Measurements from ENCODE around the gene JCAD. TPM values are rescaled to one million over a fixed set of nuclear protein-coding genes. Genes with fewer than 3 reads are reported as not detected.
"Not testable (repeated sequence)": the region's sequence is repeated elsewhere in the genome, so short reads cannot be mapped to it uniquely, and the experiment has no call there.

JCAD gene
- total RNA-seq, 1 experiment from 2014 or later: not detected

GRCh38 chr10:29992914-29993313 is 66.5 kb downstream of the JCAD start:
- Histone ChIP-seq H3K27ac (ENCODE audit: low read length) (no peak overlapping the region), H2AFZ (ENCODE audit: low read length) (no peak overlapping the region), H3K9me3 (ENCODE audit: low read length) (no peaks in the 10 kb centered on the region), H3K4me3 (ENCODE audit: low read length) (no peak overlapping the region), H3K9me2 (replicated peaks; ENCODE audit: insufficient read depth, low read length) (no peaks in the 10 kb centered on the region), H4K20me1 (ENCODE audit: insufficient read depth, low read depth, low read length) (no peaks in the 10 kb centered on the region), H3K27me3 (ENCODE audit: low read length) (no peaks in the 10 kb centered on the region; the same call in 1 of the 2 replicates), H3K9ac (ENCODE audit: low read length) (no peak overlapping the region), H3K79me2 (ENCODE audit: low read length) (no peaks in the 10 kb centered on the region), H3K4me1 (ENCODE audit: low read length) (no peaks in the 10 kb centered on the region), H3K36me3 (ENCODE audit: insufficient read depth, low read length) (no peaks in the 10 kb centered on the region), H3K4me2 (ENCODE audit: low read depth, low read length, poor library complexity, severe bottlenecking) (no peak overlapping the region)
- no peak for DNase-seq

GRCh38 chr10:29991382-29991781 is 68.0 kb downstream of the JCAD start:
- H3K4me3 ChIP-seq (ENCODE audit: low read length): no peak overlapping the region
- no peaks in the 10 kb centered on the region for H4K20me1 ChIP-seq (ENCODE audit: insufficient read depth, low read depth, low read length)
- no peak overlapping the region for H2AFZ ChIP-seq (ENCODE audit: low read length)
- DNase-seq: no peak
- H3K79me2 ChIP-seq (ENCODE audit: low read length): no peaks in the 10 kb centered on the region
- H3K9me2 ChIP-seq (replicated peaks; ENCODE audit: insufficient read depth, low read length): no peaks in the 10 kb centered on the region
- no peak overlapping the region for H3K27ac ChIP-seq (ENCODE audit: low read length)
- no peak overlapping the region for H3K4me2 ChIP-seq (ENCODE audit: low read depth, low read length, poor library complexity, severe bottlenecking)
- no peak overlapping the region for H3K9ac ChIP-seq (ENCODE audit: low read length)
- H3K4me1 ChIP-seq (ENCODE audit: low read length): no peaks in the 10 kb centered on the region
- no peaks in the 10 kb centered on the region for H3K9me3 ChIP-seq (ENCODE audit: low read length)
- H3K27me3 ChIP-seq (ENCODE audit: low read length): no peaks in the 10 kb centered on the region; the same call in 1 of the 2 replicates
- no peaks in the 10 kb centered on the region for H3K36me3 ChIP-seq (ENCODE audit: insufficient read depth, low read length)

- H3K27me3 ChIP-seq (ENCODE audit: low read length): no peaks in the 10 kb centered on the region; the same call in 1 of the 2 replicates
- H3K4me2 ChIP-seq (ENCODE audit: low read depth, low read length, poor library complexity, severe bottlenecking): no peak overlapping the region
- no peaks in the 10 kb centered on the region for H3K4me1 ChIP-seq (ENCODE audit: low read length)
- peaks cover 10% of the 10 kb centered on the region for H3K9me3 ChIP-seq (ENCODE audit: low read length)
- no peak overlapping the region for H3K4me3 ChIP-seq (ENCODE audit: low read length)
- H4K20me1 ChIP-seq (ENCODE audit: insufficient read depth, low read depth, low read length): no peaks in the 10 kb centered on the region
- no peak for DNase-seq
- H3K27ac ChIP-seq (ENCODE audit: low read length): no peak overlapping the region
- no peaks in the 10 kb centered on the region; the same call in 1 of the 2 replicates for H3K36me3 ChIP-seq (ENCODE audit: insufficient read depth, low read length)
- H2AFZ ChIP-seq (ENCODE audit: low read length): no peak overlapping the region
- H3K79me2 ChIP-seq (ENCODE audit: low read length): no peaks in the 10 kb centered on the region
- no peaks in the 10 kb centered on the region for H3K9me2 ChIP-seq (replicated peaks; ENCODE audit: insufficient read depth, low read length)
- H3K9ac ChIP-seq (ENCODE audit: low read length): no peak overlapping the region
These were observed 71.9 kb downstream of the JCAD start for GRCh38 chr10:29987471-29987870.

- Histone ChIP-seq H3K79me2 (ENCODE audit: low read length) (no peaks in the 10 kb centered on the region), H3K4me1 (ENCODE audit: low read length) (no peaks in the 10 kb centered on the region), H3K27me3 (ENCODE audit: low read length) (no peaks in the 10 kb centered on the region; the same call in 1 of the 2 replicates), H3K9me2 (replicated peaks; ENCODE audit: insufficient read depth, low read length) (no peaks in the 10 kb centered on the region), H3K27ac (ENCODE audit: low read length) (no peak overlapping the region), H4K20me1 (ENCODE audit: insufficient read depth, low read depth, low read length) (no peaks in the 10 kb centered on the region), H3K9ac (ENCODE audit: low read length) (no peak overlapping the region), H3K4me3 (ENCODE audit: low read length) (no peak overlapping the region), H3K36me3 (ENCODE audit: insufficient read depth, low read length) (no peaks in the 10 kb centered on the region; the same call in 1 of the 2 replicates), H3K4me2 (ENCODE audit: low read depth, low read length, poor library complexity, severe bottlenecking) (no peak overlapping the region), H3K9me3 (ENCODE audit: low read length) (peaks cover 10% of the 10 kb centered on the region), H2AFZ (ENCODE audit: low read length) (no peak overlapping the region)
- DNase-seq: no peak
These were observed 76.3 kb downstream of the JCAD start for GRCh38 chr10:29982997-29983648.

- Histone ChIP-seq H3K27me3 (ENCODE audit: low read length) (no peaks in the 10 kb centered on the region), H3K36me3 (ENCODE audit: insufficient read depth, low read length) (no peaks in the 10 kb centered on the region; the same call in 1 of the 2 replicates), H3K9me2 (replicated peaks; ENCODE audit: insufficient read depth, low read length) (no peaks in the 10 kb centered on the region), H2AFZ (ENCODE audit: low read length) (no peak overlapping the region), H3K4me2 (ENCODE audit: low read depth, low read length, poor library complexity, severe bottlenecking) (no peak overlapping the region), H3K4me3 (ENCODE audit: low read length) (no peak overlapping the region), H3K9me3 (ENCODE audit: low read length) (peaks cover 10% of the 10 kb centered on the region), H4K20me1 (ENCODE audit: insufficient read depth, low read depth, low read length) (no peaks in the 10 kb centered on the region), H3K9ac (ENCODE audit: low read length) (no peak overlapping the region), H3K4me1 (ENCODE audit: low read length) (no peaks in the 10 kb centered on the region), H3K79me2 (ENCODE audit: low read length) (no peaks in the 10 kb centered on the region), H3K27ac (ENCODE audit: low read length) (no peak overlapping the region)
- no peak for DNase-seq
These were observed 77.9 kb downstream of the JCAD start for GRCh38 chr10:29981510-29981909.

- no peak overlapping the region for H3K9ac ChIP-seq (ENCODE audit: low read length)
- no peak overlapping the region for H3K4me2 ChIP-seq (ENCODE audit: low read depth, low read length, poor library complexity, severe bottlenecking)
- H3K27me3 ChIP-seq (ENCODE audit: low read length): no peaks in the 10 kb centered on the region
- no peaks in the 10 kb centered on the region for H3K79me2 ChIP-seq (ENCODE audit: low read length)
- no peaks in the 10 kb centered on the region; the same call in 1 of the 2 replicates for H3K36me3 ChIP-seq (ENCODE audit: insufficient read depth, low read length)
- no peaks in the 10 kb centered on the region for H3K9me2 ChIP-seq (replicated peaks; ENCODE audit: insufficient read depth, low read length)
- H3K4me1 ChIP-seq (ENCODE audit: low read length): no peaks in the 10 kb centered on the region
- H3K4me3 ChIP-seq (ENCODE audit: low read length): no peak overlapping the region
- H3K9me3 ChIP-seq (ENCODE audit: low read length): peaks cover 10% of the 10 kb centered on the region
- H4K20me1 ChIP-seq (ENCODE audit: insufficient read depth, low read depth, low read length): no peaks in the 10 kb centered on the region
- H3K27ac ChIP-seq (ENCODE audit: low read length): no peak overlapping the region
- no peak for DNase-seq
- no peak overlapping the region for H2AFZ ChIP-seq (ENCODE audit: low read length)
These were observed 79.3 kb downstream of the JCAD start for GRCh38 chr10:29980084-29980483.

- DNase-seq; H3K4me3 ChIP-seq (ENCODE audit: low read length); H3K4me1 ChIP-seq (ENCODE audit: low read length); H3K9me3 ChIP-seq (ENCODE audit: low read length); H3K4me2 ChIP-seq (ENCODE audit: low read depth, low read length, poor library complexity, severe bottlenecking); H2AFZ ChIP-seq (ENCODE audit: low read length); H3K36me3 ChIP-seq (ENCODE audit: insufficient read depth, low read length); H4K20me1 ChIP-seq (ENCODE audit: insufficient read depth, low read depth, low read length); H3K9ac ChIP-seq (ENCODE audit: low read length); H3K27me3 ChIP-seq (ENCODE audit: low read length); H3K79me2 ChIP-seq (ENCODE audit: low read length); H3K9me2 ChIP-seq (replicated peaks; ENCODE audit: insufficient read depth, low read length); H3K27ac ChIP-seq (ENCODE audit: low read length): not testable (repeated sequence)
These were observed 80.0 kb downstream of the JCAD start for GRCh38 chr10:29979421-29979779.

DNA sequence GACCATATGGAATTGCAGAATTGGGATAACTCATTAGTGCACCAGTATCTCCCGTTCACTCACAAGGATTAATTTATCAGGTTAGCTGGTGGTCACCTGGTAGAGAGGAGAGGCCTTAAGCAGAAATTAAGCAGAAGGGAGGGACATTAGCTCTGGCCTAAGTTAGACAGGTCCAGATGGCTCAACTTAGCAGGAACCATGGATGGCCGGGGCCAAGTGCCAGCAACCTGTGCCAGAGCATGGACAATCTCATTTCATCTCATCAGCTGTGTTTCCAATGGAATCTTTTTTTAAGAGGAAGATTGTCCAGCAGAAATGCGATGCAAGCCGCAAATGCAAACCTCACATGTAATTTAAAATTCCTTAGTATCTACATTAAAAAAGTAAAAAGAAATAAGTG is 82.2 kb downstream of the JCAD start:
- Histone ChIP-seq H3K36me3 (ENCODE audit: insufficient read depth, low read length) (no peaks in the 10 kb centered on the region), H3K27ac (ENCODE audit: low read length) (no peak overlapping the region), H3K9me2 (replicated peaks; ENCODE audit: insufficient read depth, low read length) (no peaks in the 10 kb centered on the region), H3K9me3 (ENCODE audit: low read length) (no peaks in the 10 kb centered on the region), H3K9ac (ENCODE audit: low read length) (no peak overlapping the region), H3K4me2 (ENCODE audit: low read depth, low read length, poor library complexity, severe bottlenecking) (no peak overlapping the region), H3K4me3 (ENCODE audit: low read length) (no peak overlapping the region), H2AFZ (ENCODE audit: low read length) (no peak overlapping the region), H3K27me3 (ENCODE audit: low read length) (no peaks in the 10 kb centered on the region), H3K79me2 (ENCODE audit: low read length) (no peaks in the 10 kb centered on the region), H4K20me1 (ENCODE audit: insufficient read depth, low read depth, low read length) (no peaks in the 10 kb centered on the region), H3K4me1 (ENCODE audit: low read length) (no peaks in the 10 kb centered on the region)
- no peak for DNase-seq

Data from Karpas-422 (cell line).